Osteoblast (primary cell): ENCODE measurements around the gene PLEKHA7. TPM values are rescaled to one million over a fixed set of nuclear protein-coding genes. Genes with fewer than 3 reads are reported as not detected.
A peak's percentile ranks its signal among the peaks of the same experiment; 100 is the strongest.

Experiments used
- DNase-seq: peaks from one replicate; pipeline ENCODE4 v3.0.0; 2011; ENCODE audit warnings: low spot score, mixed read lengths; ENCODE audit not compliant: insufficient read length; ENCODE audit errors: missing footprints
- H2AFZ ChIP-seq: 2 replicates; pipeline ENCODE4 v1.6.0; 2011; ENCODE audit warnings: mild to moderate bottlenecking, low read length
- H3K27ac ChIP-seq: 2 replicates; pipeline ENCODE4 v1.5.1; 2011; ENCODE audit warnings: mild to moderate bottlenecking, low read depth, low read length, moderate library complexity
- H3K27me3 ChIP-seq: 2 replicates; pipeline ENCODE4 v1.6.0; 2012; ENCODE audit warnings: mild to moderate bottlenecking, control low read depth, inconsistent platforms, low read length, moderate library complexity; ENCODE audit not compliant: insufficient read depth
- H3K36me3 ChIP-seq: 2 replicates; pipeline ENCODE4 v1.5.1; 2011; ENCODE audit warnings: mild to moderate bottlenecking, low read length, control low read depth, moderate library complexity; ENCODE audit not compliant: insufficient read depth
- H3K4me1 ChIP-seq: 2 replicates; pipeline ENCODE4 v1.5.1; 2011; ENCODE audit warnings: mild to moderate bottlenecking, low read length, control low read depth, moderate library complexity; ENCODE audit not compliant: insufficient read depth
- H3K4me2 ChIP-seq: 2 replicates; pipeline ENCODE4 v1.6.0; 2011; ENCODE audit warnings: mild to moderate bottlenecking, low read length; ENCODE audit not compliant: insufficient read depth
- H3K4me3 ChIP-seq: fragments of 200-600 bp; sonication (generic); 3 replicates; pipeline ENCODE4 v1.5.1; 2012; ENCODE audit warnings: mild to moderate bottlenecking, low read length, inconsistent platforms; ENCODE audit not compliant: insufficient read depth
- H3K79me2 ChIP-seq: 2 replicates; pipeline ENCODE4 v1.6.0; 2012; ENCODE audit warnings: mild to moderate bottlenecking, low read length, control low read depth, inconsistent platforms; ENCODE audit not compliant: insufficient read depth
- H3K9me3 ChIP-seq: 2 replicates; pipeline ENCODE4 v1.5.1; 2011; ENCODE audit warnings: low read depth, low read length, control low read depth
- H4K20me1 ChIP-seq: 2 replicates; pipeline ENCODE4 v1.6.0; 2012; ENCODE audit warnings: mild to moderate bottlenecking, low read length, control low read depth; ENCODE audit not compliant: insufficient read depth
- CTCF ChIP-seq: IDR thresholded peaks from 2 replicates; pipeline ENCODE4 v1.5.1; 2011; ENCODE audit warnings: mild to moderate bottlenecking, low read depth, low read length, moderate library complexity; ENCODE audit errors: extremely low read depth
- total RNA-seq: library from RNA; depleted of rRNA; stranded (reverse); fragments of >200 nt; gene quantifications from 2 replicates; pipeline ENCODE4 v1.2.3, GENCODE V29; 2012

PLEKHA7 gene
- total RNA-seq, 1 donor = 1.1 TPM

- peak overlapping the region; percentile 71 for H3K4me2 ChIP-seq
- H3K27ac ChIP-seq = no peak overlapping the region
- TF ChIP-seq CTCF = peak; percentile 23
- no peaks in the 10 kb centered on the region for H3K9me3 ChIP-seq
- H3K4me1 ChIP-seq = peaks cover 4% of the 10 kb centered on the region
- no peaks in the 10 kb centered on the region for H3K79me2 ChIP-seq
- peak overlapping the region; percentile 59 for H3K4me3 ChIP-seq
- peaks cover 14% of the 10 kb centered on the region for H3K27me3 ChIP-seq
- peak; percentile 81 for DNase-seq
- H4K20me1 ChIP-seq = no peaks in the 10 kb centered on the region
- H2AFZ ChIP-seq = peak overlapping the region; percentile 56
- H3K36me3 ChIP-seq = no peaks in the 10 kb centered on the region
Measured at GRCh38 chr11:17014833-17015626, 816 bp upstream of the PLEKHA7 start.

GRCh38 chr11:17013548-17014320, 480 bp downstream of the PLEKHA7 start:
- Histone ChIP-seq H2AFZ (peak overlapping the region; percentile 74), H3K4me2 (peak overlapping the region; percentile 84), H3K9me3 (no peaks in the 10 kb centered on the region), H3K27ac (no peak overlapping the region), H3K4me3 (peak overlapping the region; percentile 64), H3K4me1 (peaks cover 4% of the 10 kb centered on the region), H3K27me3 (peaks cover 14% of the 10 kb centered on the region), H3K36me3 (no peaks in the 10 kb centered on the region), H3K79me2 (no peaks in the 10 kb centered on the region), H4K20me1 (no peaks in the 10 kb centered on the region)
- no peak for TF ChIP-seq CTCF
- DNase-seq = peak; percentile 89

- Histone ChIP-seq H3K4me2 (peak overlapping the region; percentile 84), H3K9me3 (no peaks in the 10 kb centered on the region), H3K4me3 (peak overlapping the region; percentile 64), H2AFZ (peak overlapping the region; percentile 74), H3K36me3 (no peaks in the 10 kb centered on the region), H3K27me3 (peaks cover 14% of the 10 kb centered on the region), H3K4me1 (peaks cover 4% of the 10 kb centered on the region), H4K20me1 (no peaks in the 10 kb centered on the region), H3K27ac (no peak overlapping the region), H3K79me2 (no peaks in the 10 kb centered on the region)
- no peak for TF ChIP-seq CTCF
- DNase-seq = peak; percentile 99
Measured at GRCh38 chr11:17012712-17013547, 1.3 kb downstream of the PLEKHA7 start.
